Keratinocyte (primary cell): ENCODE results near the gene CAPN5. TPM values are rescaled to one million over a fixed set of nuclear protein-coding genes. Genes with fewer than 3 reads are reported as not detected.

Source experiments
- DNase-seq: peaks from one replicate; pipeline ENCODE4 v3.0.0-alpha.2; 2011; ENCODE audit warnings: low read depth, missing footprints, low spot score
- FAIRE-seq: peaks from 2 replicates; lab custom pipeline; 2011; peaks lifted over from hg19 to GRCh38; lab: Jason Lieb, UNC
- H2AFZ ChIP-seq: 2 replicates; pipeline ENCODE4 v1.6.0; 2012; ENCODE audit warnings: low read length, control low read depth, inconsistent platforms; ENCODE audit not compliant: control insufficient read depth
- H3K27ac ChIP-seq: 2 replicates; pipeline ENCODE4 v1.5.1; 2011; ENCODE audit warnings: low read length; ENCODE audit not compliant: control insufficient read depth, insufficient read depth
- H3K27me3 ChIP-seq: 3 replicates; pipeline ENCODE4 v1.6.0; 2011; ENCODE audit warnings: low read length; ENCODE audit not compliant: control insufficient read depth, insufficient read depth; ENCODE audit errors: extremely low read depth
- H3K36me3 ChIP-seq, 2 experiments: 2 replicates in 1 of 2; 3 replicates in 1 of 2; pipeline ENCODE4 v1.5.1; 2011; ENCODE audit warnings: low read length in 2 of 2, mild to moderate bottlenecking in 1 of 2; ENCODE audit not compliant: control insufficient read depth in 2 of 2, insufficient read depth in 2 of 2; ENCODE audit errors: extremely low read depth in 1 of 2
- H3K4me1 ChIP-seq: 3 replicates; pipeline ENCODE4 v1.5.1; 2011; ENCODE audit warnings: low read length; ENCODE audit not compliant: control insufficient read depth, insufficient read depth; ENCODE audit errors: extremely low read depth
- H3K4me2 ChIP-seq: 3 replicates; pipeline ENCODE4 v1.6.0; 2011; ENCODE audit warnings: low read depth, low read length; ENCODE audit not compliant: control insufficient read depth, insufficient read depth; ENCODE audit errors: extremely low read depth
- H3K4me3 ChIP-seq, 3 experiments: fragments of 200-600 bp in 1 of 3; sonication (generic) in 1 of 3; 2 replicates in 2 of 3; 3 replicates in 1 of 3; pipeline ENCODE4 v1.5.1; 2011 to 2016; ENCODE audit warnings: low read length in 3 of 3, mild to moderate bottlenecking in 3 of 3, control low read depth in 2 of 3, inconsistent platforms in 1 of 3, low read depth in 1 of 3, mixed read lengths in 1 of 3, mixed run types in 1 of 3, moderate library complexity in 1 of 3; ENCODE audit not compliant: control insufficient read depth in 2 of 3, insufficient read depth in 2 of 3; ENCODE audit errors: extremely low read depth in 1 of 3
- H3K79me2 ChIP-seq: 2 replicates; pipeline ENCODE4 v1.6.0; 2012; ENCODE audit warnings: low read length; ENCODE audit not compliant: control insufficient read depth, insufficient read depth
- H3K9ac ChIP-seq: 3 replicates; pipeline ENCODE4 v1.6.0; 2011; ENCODE audit warnings: low read length; ENCODE audit not compliant: control insufficient read depth, insufficient read depth; ENCODE audit errors: extremely low read depth
- H3K9me1 ChIP-seq: 3 replicates; pipeline ENCODE4 v1.6.0; 2011; ENCODE audit warnings: low read length; ENCODE audit not compliant: control insufficient read depth, insufficient read depth; ENCODE audit errors: extremely low read depth
- H3K9me3 ChIP-seq: 2 replicates; pipeline ENCODE4 v1.5.1; 2012; ENCODE audit warnings: low read depth, low read length; ENCODE audit not compliant: control insufficient read depth
- H4K20me1 ChIP-seq: 3 replicates; pipeline ENCODE4 v1.6.0; 2011; ENCODE audit warnings: low read length; ENCODE audit not compliant: control insufficient read depth, insufficient read depth; ENCODE audit errors: extremely low read depth
- EZH2 ChIP-seq: IDR thresholded peaks from one replicate; pipeline ENCODE4 v1.6.1; 2012; ENCODE audit warnings: inconsistent platforms, mild to moderate bottlenecking, low read length, moderate library complexity
- dilution Hi-C: fragments of 300-500 bp; cut with MboI; formaldehyde crosslinking; loops from one replicate; pipeline ENCODE4 v1.7.0; 2020; ENCODE audit warnings: low sequenced_read_pairs; ENCODE audit not compliant: extremely low pct_ligation_motif_present
- polyA plus RNA-seq, 5 experiments: library from polyadenylated mRNA; depleted of rRNA in 3 of 5; stranded (reverse) in 3 of 5; stranded (forward) in 1 of 5; unstranded in 1 of 5; fragments of >200 nt; gene quantifications; 1 replicate in 1 of 5; 2 replicates in 3 of 5; 3 replicates in 1 of 5; pipeline versions ENCODE4 v1.2.1 to v1.2.3, GENCODE V29; 2011 to 2012; ENCODE audit warnings: missing spikeins in 2 of 5, low read depth in 1 of 5, low replicate concordance in 1 of 5
- TF ChIP-seq, protein P1 (sequence below), 3 experiments: IDR thresholded peaks in 1 of 3; conservative IDR thresholded peaks in 1 of 3; optimal IDR thresholded peaks in 1 of 3; 2 replicates in 2 of 3; 3 replicates in 1 of 3; pipeline versions ENCODE3 to v1.5.1; 2011; ENCODE audit warnings: low read length in 3 of 3, mild to moderate bottlenecking in 3 of 3, moderate library complexity in 2 of 3, control low read depth in 1 of 3, inconsistent platforms in 1 of 3; ENCODE audit not compliant: insufficient read depth in 2 of 3; ENCODE audit errors: extremely low read depth in 1 of 3

The CAPN5 gene
- polyA plus RNA-seq, 1 donor (not counting 4 experiments of a cell fraction or from before 2014, with no cell fraction given) = 1.2 TPM

DNA sequence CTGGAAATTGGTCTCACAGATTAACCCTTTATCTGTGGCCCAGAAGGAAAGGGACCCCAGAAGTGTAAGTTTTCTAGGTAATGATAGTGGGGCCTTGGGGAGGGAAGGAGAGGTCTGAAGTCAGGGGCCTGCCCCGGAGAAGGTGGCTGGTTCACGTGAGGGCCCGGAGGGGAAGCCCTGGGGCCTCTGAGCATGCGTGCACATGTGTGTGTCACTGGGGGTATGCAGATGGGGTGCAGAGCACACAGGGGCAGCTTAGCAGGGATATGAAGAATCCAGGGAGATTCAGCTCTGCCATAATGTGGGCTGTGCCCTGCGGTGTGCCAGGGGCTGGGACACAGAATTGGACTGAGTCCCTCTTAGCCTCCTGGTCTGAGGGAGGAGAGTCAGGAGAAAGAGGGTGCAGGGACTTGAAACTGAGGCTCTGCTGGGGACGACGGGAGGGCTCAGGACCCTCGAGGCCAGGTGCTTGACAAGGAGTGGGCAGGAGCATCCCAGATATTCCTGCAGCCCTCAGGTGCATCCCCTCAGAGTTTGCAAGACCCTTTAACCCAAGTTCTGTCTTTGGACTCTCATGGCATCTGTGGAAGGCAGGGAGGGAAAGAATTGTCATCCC is 76.7 kb downstream of the CAPN5 start:
- Histone ChIP-seq H3K36me3 (no peaks in the 10 kb centered on the region), H3K9ac (no peak overlapping the region), H3K9me3 (no peaks in the 10 kb centered on the region), H3K4me2 (no peak overlapping the region), H3K4me3 (no peak overlapping the region), H2AFZ (no peak overlapping the region), H4K20me1 (no peaks in the 10 kb centered on the region), H3K27me3 (peaks cover 20% of the 10 kb centered on the region), H3K27ac (no peak overlapping the region), H3K4me1 (peaks cover 4% of the 10 kb centered on the region), H3K79me2 (no peaks in the 10 kb centered on the region), H3K9me1 (no peaks in the 10 kb centered on the region)
- DNase-seq = no peak
- no peak for FAIRE-seq
- TF ChIP-seq, protein P1, sequence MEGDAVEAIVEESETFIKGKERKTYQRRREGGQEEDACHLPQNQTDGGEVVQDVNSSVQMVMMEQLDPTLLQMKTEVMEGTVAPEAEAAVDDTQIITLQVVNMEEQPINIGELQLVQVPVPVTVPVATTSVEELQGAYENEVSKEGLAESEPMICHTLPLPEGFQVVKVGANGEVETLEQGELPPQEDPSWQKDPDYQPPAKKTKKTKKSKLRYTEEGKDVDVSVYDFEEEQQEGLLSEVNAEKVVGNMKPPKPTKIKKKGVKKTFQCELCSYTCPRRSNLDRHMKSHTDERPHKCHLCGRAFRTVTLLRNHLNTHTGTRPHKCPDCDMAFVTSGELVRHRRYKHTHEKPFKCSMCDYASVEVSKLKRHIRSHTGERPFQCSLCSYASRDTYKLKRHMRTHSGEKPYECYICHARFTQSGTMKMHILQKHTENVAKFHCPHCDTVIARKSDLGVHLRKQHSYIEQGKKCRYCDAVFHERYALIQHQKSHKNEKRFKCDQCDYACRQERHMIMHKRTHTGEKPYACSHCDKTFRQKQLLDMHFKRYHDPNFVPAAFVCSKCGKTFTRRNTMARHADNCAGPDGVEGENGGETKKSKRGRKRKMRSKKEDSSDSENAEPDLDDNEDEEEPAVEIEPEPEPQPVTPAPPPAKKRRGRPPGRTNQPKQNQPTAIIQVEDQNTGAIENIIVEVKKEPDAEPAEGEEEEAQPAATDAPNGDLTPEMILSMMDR (optimal IDR thresholded peaks at IDR 0.05 in 1 of 3, IDR thresholded peaks at IDR 0.05 in 1 of 3, conservative IDR thresholded peaks at IDR 0.05 in 1 of 3; ENCODE audit: extremely low read depth in 1 of 3, insufficient read depth in 2 of 3, low read length in 3 of 3) = no peak
- TF ChIP-seq EZH2 = no peak
- dilution Hi-C loops = no loop called here

DNA sequence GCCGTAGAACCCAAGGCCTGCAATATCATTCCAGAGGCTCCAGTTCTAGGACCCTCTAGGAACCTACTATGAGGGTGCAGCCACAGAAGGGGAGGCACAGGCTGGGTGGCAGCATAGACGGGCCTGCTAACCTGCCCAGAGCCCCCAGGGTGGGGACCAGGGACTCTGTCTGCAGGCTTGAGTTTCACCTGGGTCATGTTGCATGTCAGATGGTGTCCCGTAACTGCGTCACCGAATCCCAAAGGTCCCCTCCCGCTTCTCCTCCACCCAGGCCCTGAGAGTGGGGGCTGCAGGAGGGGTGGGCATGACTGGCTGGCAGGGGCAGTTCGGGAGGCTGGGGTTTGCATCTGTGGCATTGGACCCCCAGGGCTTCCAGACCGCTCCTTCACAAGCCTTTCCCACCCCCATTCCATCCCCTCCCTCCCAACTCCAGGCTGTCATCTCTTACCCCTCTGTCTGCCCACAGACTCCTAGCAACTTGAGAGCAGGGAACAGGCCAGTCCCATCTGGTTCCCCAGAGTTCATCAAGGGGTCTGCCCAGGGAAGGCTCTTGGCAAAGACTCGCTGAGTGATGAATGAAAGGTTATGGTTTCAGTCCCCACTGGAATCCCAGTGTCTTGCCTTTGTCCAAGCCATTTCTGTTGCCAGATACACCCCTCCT is 77.6 kb downstream of the CAPN5 start:
- H3K4me1 ChIP-seq = peaks cover 4% of the 10 kb centered on the region
- TF ChIP-seq EZH2 = no peak
- TF ChIP-seq, protein P1 (optimal IDR thresholded peaks at IDR 0.05 in 1 of 3, IDR thresholded peaks at IDR 0.05 in 1 of 3, conservative IDR thresholded peaks at IDR 0.05 in 1 of 3; ENCODE audit: extremely low read depth in 1 of 3, insufficient read depth in 2 of 3, low read length in 3 of 3) = no peak
- FAIRE-seq = no peak
- H3K4me3 ChIP-seq = no peak overlapping the region
- no peak overlapping the region for H2AFZ ChIP-seq
- no peaks in the 10 kb centered on the region for H3K36me3 ChIP-seq
- no peaks in the 10 kb centered on the region for H4K20me1 ChIP-seq
- H3K79me2 ChIP-seq = no peaks in the 10 kb centered on the region
- no peaks in the 10 kb centered on the region for H3K9me3 ChIP-seq
- peaks cover 15% of the 10 kb centered on the region for H3K27me3 ChIP-seq
- H3K9ac ChIP-seq = no peak overlapping the region
- H3K9me1 ChIP-seq = no peaks in the 10 kb centered on the region
- H3K4me2 ChIP-seq = no peak overlapping the region
- dilution Hi-C loops = no loop called here
- no peak for DNase-seq
- no peak overlapping the region for H3K27ac ChIP-seq
